RWPE2 (cell line): ENCODE data around the gene STON2.

ENCODE experiments used
- ATAC-seq: fragments of 200-7000 bp; cut with Tn5 transposase; 3 replicates; pipeline ENCODE4 v1.9.1; 2021; ENCODE audit warnings: low read depth
- DNase-seq: peaks from one replicate; pipeline ENCODE4 v3.0.0-alpha.2; 2020; ENCODE audit warnings: low spot score
- H3K27ac ChIP-seq: fragments of 450-650 bp; 2 replicates; pipeline ENCODE4 v1.5.1; 2017; ENCODE audit warnings: mild to moderate bottlenecking; ENCODE audit not compliant: poor library complexity, severe bottlenecking
- H3K27me3 ChIP-seq: fragments of 250-450 bp; sonication (Bioruptor Pico); 2 replicates; pipeline ENCODE4 v1.5.1; 2021; ENCODE audit warnings: mild to moderate bottlenecking, moderate library complexity; ENCODE audit not compliant: insufficient read depth, poor library complexity, severe bottlenecking
- H3K36me3 ChIP-seq: fragments of 250-450 bp; sonication (Bioruptor Pico); 2 replicates; pipeline ENCODE4 v1.5.1; 2020; ENCODE audit warnings: low read depth, mild to moderate bottlenecking, moderate library complexity
- H3K4me1 ChIP-seq: fragments of 250-450 bp; sonication (Bioruptor Pico); 2 replicates; pipeline ENCODE4 v1.5.1; 2021; ENCODE audit warnings: mild to moderate bottlenecking, moderate library complexity; ENCODE audit not compliant: insufficient read depth, poor library complexity, severe bottlenecking
- H3K4me3 ChIP-seq: fragments of 250-450 bp; sonication (Bioruptor Pico); 2 replicates; pipeline ENCODE4 v1.5.1; 2021; ENCODE audit warnings: mild to moderate bottlenecking, moderate library complexity; ENCODE audit not compliant: severe bottlenecking
- H3K9me3 ChIP-seq: fragments of 250-450 bp; sonication (Bioruptor Pico); 2 replicates; pipeline ENCODE4 v1.5.1; 2021; ENCODE audit warnings: mild to moderate bottlenecking, moderate library complexity; ENCODE audit not compliant: severe bottlenecking
- CTCF ChIP-seq: fragments of 450-650 bp; IDR thresholded peaks from one replicate; pipeline ENCODE4 v1.5.1; 2017; ENCODE audit warnings: mild to moderate bottlenecking, moderate library complexity; ENCODE audit not compliant: poor library complexity, severe bottlenecking

Gene STON2

GRCh38 chr14:81276073-81277069 is 123.8 kb downstream of the STON2 start:
- TF ChIP-seq CTCF: no peak

GRCh38 chr14:81275305-81276072 is 124.6 kb downstream of the STON2 start:
- no peak for DNase-seq
- no peak for TF ChIP-seq CTCF
- Histone ChIP-seq H3K9me3 (no peaks in the 10 kb centered on the region), H3K36me3 (peaks cover 67% of the 10 kb centered on the region), H3K4me3 (no peak overlapping the region), H3K4me1 (peaks cover 4% of the 10 kb centered on the region), H3K27me3 (no peaks in the 10 kb centered on the region), H3K27ac (no peak overlapping the region)
- no peak for ATAC-seq

More at GRCh38 chr14:81276073-81277069, 123.8 kb downstream of the STON2 start:
- Histone ChIP-seq H3K36me3 (peaks cover 65% of the 10 kb centered on the region), H3K4me1 (peaks cover 4% of the 10 kb centered on the region), H3K4me3 (no peak overlapping the region), H3K27ac (no peak overlapping the region), H3K27me3 (no peaks in the 10 kb centered on the region), H3K9me3 (no peaks in the 10 kb centered on the region)
- ATAC-seq (no peak), DNase-seq (no peak)

GRCh38 chr14:81273961-81274575 is 126.1 kb downstream of the STON2 start:
- no peak for TF ChIP-seq CTCF
- no peak for DNase-seq

GRCh38 chr14:81273521-81273920 is 126.6 kb downstream of the STON2 start:
- no peak for ATAC-seq
- no peak for DNase-seq
- H3K27ac ChIP-seq: no peak overlapping the region

More at GRCh38 chr14:81273961-81274575, 126.1 kb downstream of the STON2 start:
- Histone ChIP-seq H3K4me1 (peaks cover 4% of the 10 kb centered on the region), H3K4me3 (no peak overlapping the region), H3K9me3 (no peaks in the 10 kb centered on the region), H3K27ac (no peak overlapping the region), H3K27me3 (no peaks in the 10 kb centered on the region), H3K36me3 (peaks cover 79% of the 10 kb centered on the region)
- no peak for ATAC-seq

More at GRCh38 chr14:81273521-81273920, 126.6 kb downstream of the STON2 start:
- peaks cover 4% of the 10 kb centered on the region for H3K4me1 ChIP-seq
- peaks cover 79% of the 10 kb centered on the region for H3K36me3 ChIP-seq
- H3K27me3 ChIP-seq: no peaks in the 10 kb centered on the region
- TF ChIP-seq CTCF: no peak
- no peaks in the 10 kb centered on the region for H3K9me3 ChIP-seq
- H3K4me3 ChIP-seq: no peak overlapping the region
